Smooth muscle cell (in vitro differentiated cells): Measurements from ENCODE around the gene THOC6. TPM values are rescaled to one million over a fixed set of nuclear protein-coding genes. Genes with fewer than 3 reads are reported as not detected.

Source experiments
- DNase-seq: peaks from one replicate; lab custom pipeline; 2025; ENCODE audit not compliant: unreplicated experiment; lab: John Stamatoyannopoulos, UW
- H2AFZ ChIP-seq: fragments of 200-600 bp; sonication (generic); 2 replicates; pipeline ENCODE4 v1.6.0; 2016; ENCODE audit warnings: antibody characterized with exemption, low read depth, mild to moderate bottlenecking
- H3F3A ChIP-seq: fragments of 200-600 bp; sonication (generic); 2 replicates; pipeline ENCODE4 v1.6.0; 2017; ENCODE audit warnings: antibody characterized with exemption, low read depth
- H3K27ac ChIP-seq: fragments of 200-600 bp; sonication (generic); 2 replicates; pipeline ENCODE4 v1.5.1; 2016; ENCODE audit warnings: low read depth, mild to moderate bottlenecking
- H3K27me3 ChIP-seq: fragments of 200-600 bp; sonication (generic); 2 replicates; pipeline ENCODE4 v1.6.1; 2016; ENCODE audit warnings: low read depth, mild to moderate bottlenecking
- H3K36me3 ChIP-seq: fragments of 200-600 bp; sonication (generic); 2 replicates; pipeline ENCODE4 v1.5.1; 2016; ENCODE audit warnings: low read depth
- H3K4me1 ChIP-seq: fragments of 200-600 bp; sonication (generic); 2 replicates; pipeline ENCODE4 v1.5.1; 2016; ENCODE audit warnings: low read depth
- H3K4me2 ChIP-seq: fragments of 200-600 bp; sonication (generic); 2 replicates; pipeline ENCODE4 v1.6.0; 2016; ENCODE audit warnings: mild to moderate bottlenecking
- H3K4me3 ChIP-seq: fragments of 200-600 bp; sonication (generic); 2 replicates; pipeline ENCODE4 v1.5.1; 2016; ENCODE audit warnings: mild to moderate bottlenecking
- H3K79me2 ChIP-seq: fragments of 200-600 bp; sonication (generic); 2 replicates; pipeline ENCODE4 v1.6.0; 2016; ENCODE audit warnings: low read depth, mild to moderate bottlenecking
- H3K9ac ChIP-seq: fragments of 200-600 bp; sonication (generic); 2 replicates; pipeline ENCODE4 v1.6.0; 2016; ENCODE audit warnings: low read depth
- H3K9me3 ChIP-seq: fragments of 200-600 bp; sonication (generic); replicated peaks from 2 replicates; pipeline ENCODE4 v1.5.1; 2016; ENCODE audit warnings: low read depth
- H4K20me1 ChIP-seq: fragments of 200-600 bp; sonication (generic); 2 replicates; pipeline ENCODE4 v1.6.0; 2016; ENCODE audit warnings: low read depth
- WGBS: methylation state at CpG from one replicate; pipeline ENCODE4 v1.1.7; 2016; ENCODE audit warnings: low lambda C conversion rate; 5-methylcytosine and 5-hydroxymethylcytosine counted together
- polyA plus RNA-seq: library from polyadenylated mRNA; unstranded; fragments of >200 nt; fragmentation: Nextera tagmentation; extraction: Ambion mirVana; gene quantifications from 2 replicates; pipeline ENCODE4 v1.2.1, GENCODE V29; 2016
- total RNA-seq: library from RNA; depleted of rRNA; stranded (reverse); fragments of >200 nt; gene quantifications from 2 replicates; pipeline ENCODE4 v1.2.3, GENCODE V29; 2014
- TF ChIP-seq, protein P1 (sequence below): fragments of 200-600 bp; sonication (generic); IDR thresholded peaks from 2 replicates; pipeline ENCODE4 v1.5.1; 2017; ENCODE audit warnings: borderline replicate concordance, mild to moderate bottlenecking, antibody characterized with exemption; ENCODE audit not compliant: insufficient read depth, poor library complexity, severe bottlenecking

Gene THOC6
- total and polyA plus RNA-seq, 2 experiments from 2014 or later: 28.9 to 59.4 TPM

DNA sequence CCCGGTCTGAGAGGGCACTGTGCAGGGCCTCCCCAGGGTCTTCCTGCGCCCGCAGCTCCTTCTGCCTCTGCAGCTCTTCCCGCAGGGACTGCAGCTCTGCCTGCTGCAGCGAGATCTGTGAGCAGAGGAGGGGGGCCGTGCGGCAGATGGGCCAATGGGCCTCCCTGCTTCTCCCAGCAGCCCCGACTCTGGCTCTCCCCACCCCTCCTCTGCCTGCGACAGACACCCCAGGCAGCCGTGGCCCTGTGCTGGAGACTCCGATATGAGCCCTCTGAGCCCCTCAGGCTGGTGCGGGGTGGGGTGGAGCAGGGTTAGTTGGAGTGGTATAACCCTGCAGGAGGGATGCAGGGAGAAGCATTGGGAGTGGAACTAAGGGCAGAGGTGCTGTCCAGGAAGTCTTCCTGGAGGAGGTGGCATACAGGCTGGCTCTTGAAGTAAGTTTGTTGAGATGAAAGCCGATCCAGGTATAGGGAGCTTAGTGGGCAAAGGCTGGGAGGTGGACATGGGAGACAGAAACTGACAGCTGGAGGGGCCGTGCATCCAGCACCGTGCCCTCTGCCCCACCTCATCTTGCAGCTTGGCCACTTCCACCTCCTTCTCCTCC, 5.0 kb downstream of the THOC6 start:
- no peak overlapping the region for H3K4me2 ChIP-seq
- no peaks in the 10 kb centered on the region for H3K9me3 ChIP-seq
- no peaks in the 10 kb centered on the region for H3F3A ChIP-seq
- H3K4me3 ChIP-seq: no peak overlapping the region
- H4K20me1 ChIP-seq: peaks cover 66% of the 10 kb centered on the region
- H3K27ac ChIP-seq: no peak overlapping the region
- no peaks in the 10 kb centered on the region for H3K36me3 ChIP-seq
- H3K79me2 ChIP-seq: no peaks in the 10 kb centered on the region
- WGBS: 87% methylated on average over 14 of the region's 15 CpGs
- H3K4me1 ChIP-seq: peaks cover 8% of the 10 kb centered on the region
- DNase-seq: no peak
- H3K27me3 ChIP-seq: peaks cover 25% of the 10 kb centered on the region
- TF ChIP-seq, protein P1, sequence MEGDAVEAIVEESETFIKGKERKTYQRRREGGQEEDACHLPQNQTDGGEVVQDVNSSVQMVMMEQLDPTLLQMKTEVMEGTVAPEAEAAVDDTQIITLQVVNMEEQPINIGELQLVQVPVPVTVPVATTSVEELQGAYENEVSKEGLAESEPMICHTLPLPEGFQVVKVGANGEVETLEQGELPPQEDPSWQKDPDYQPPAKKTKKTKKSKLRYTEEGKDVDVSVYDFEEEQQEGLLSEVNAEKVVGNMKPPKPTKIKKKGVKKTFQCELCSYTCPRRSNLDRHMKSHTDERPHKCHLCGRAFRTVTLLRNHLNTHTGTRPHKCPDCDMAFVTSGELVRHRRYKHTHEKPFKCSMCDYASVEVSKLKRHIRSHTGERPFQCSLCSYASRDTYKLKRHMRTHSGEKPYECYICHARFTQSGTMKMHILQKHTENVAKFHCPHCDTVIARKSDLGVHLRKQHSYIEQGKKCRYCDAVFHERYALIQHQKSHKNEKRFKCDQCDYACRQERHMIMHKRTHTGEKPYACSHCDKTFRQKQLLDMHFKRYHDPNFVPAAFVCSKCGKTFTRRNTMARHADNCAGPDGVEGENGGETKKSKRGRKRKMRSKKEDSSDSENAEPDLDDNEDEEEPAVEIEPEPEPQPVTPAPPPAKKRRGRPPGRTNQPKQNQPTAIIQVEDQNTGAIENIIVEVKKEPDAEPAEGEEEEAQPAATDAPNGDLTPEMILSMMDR: no peak
- no peak overlapping the region for H2AFZ ChIP-seq
- H3K9ac ChIP-seq: no peak overlapping the region

DNA sequence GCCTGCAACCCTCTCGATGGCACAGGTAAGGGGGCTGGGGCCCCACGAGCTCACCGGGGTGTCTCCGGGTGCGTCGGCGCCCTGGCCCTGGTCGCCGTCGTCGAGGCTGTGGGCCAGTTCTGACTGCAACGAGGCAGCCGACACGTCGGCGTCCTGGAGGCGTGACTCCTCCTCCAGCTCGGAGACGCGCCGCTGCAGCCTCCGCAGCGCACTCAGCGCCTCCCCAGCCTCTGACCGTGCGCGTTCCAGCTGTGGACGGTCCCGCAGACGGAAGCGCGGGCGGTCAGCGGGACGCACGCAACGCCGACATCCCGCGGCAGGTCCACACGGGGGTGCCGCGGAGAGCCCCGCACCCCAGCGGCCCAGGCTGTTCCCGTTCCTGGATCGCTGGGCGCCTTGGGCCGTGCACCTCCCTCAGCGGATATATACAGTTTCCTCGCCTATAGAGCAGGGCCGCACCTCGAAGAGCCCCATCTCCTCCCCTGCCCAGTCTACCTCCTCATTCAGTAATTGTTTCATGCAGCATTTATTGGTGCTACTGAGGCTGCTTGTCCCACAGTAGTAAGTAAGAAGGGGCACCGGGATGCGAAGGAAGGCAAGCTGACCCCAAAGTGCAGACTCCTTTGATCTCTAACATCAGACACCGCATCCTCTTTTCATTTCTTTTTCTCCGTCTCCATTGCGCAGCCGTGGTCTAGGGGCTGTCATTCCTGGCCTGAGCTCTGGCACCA, 5.8 kb downstream of the THOC6 start:
- H2AFZ ChIP-seq: no peak overlapping the region
- H3K27ac ChIP-seq: no peak overlapping the region
- H3F3A ChIP-seq: no peaks in the 10 kb centered on the region
- no peaks in the 10 kb centered on the region for H3K36me3 ChIP-seq
- H3K4me1 ChIP-seq: peaks cover 8% of the 10 kb centered on the region
- DNase-seq: no peak
- TF ChIP-seq, protein P1: no peak
- H3K4me3 ChIP-seq: no peak overlapping the region
- peaks cover 58% of the 10 kb centered on the region for H4K20me1 ChIP-seq
- H3K79me2 ChIP-seq: no peaks in the 10 kb centered on the region
- no peaks in the 10 kb centered on the region for H3K9me3 ChIP-seq
- no peak overlapping the region for H3K4me2 ChIP-seq
- H3K27me3 ChIP-seq: peaks cover 33% of the 10 kb centered on the region
- WGBS: 86% methylated on average over 44 of the region's 59 CpGs
- H3K9ac ChIP-seq: no peak overlapping the region

DNA sequence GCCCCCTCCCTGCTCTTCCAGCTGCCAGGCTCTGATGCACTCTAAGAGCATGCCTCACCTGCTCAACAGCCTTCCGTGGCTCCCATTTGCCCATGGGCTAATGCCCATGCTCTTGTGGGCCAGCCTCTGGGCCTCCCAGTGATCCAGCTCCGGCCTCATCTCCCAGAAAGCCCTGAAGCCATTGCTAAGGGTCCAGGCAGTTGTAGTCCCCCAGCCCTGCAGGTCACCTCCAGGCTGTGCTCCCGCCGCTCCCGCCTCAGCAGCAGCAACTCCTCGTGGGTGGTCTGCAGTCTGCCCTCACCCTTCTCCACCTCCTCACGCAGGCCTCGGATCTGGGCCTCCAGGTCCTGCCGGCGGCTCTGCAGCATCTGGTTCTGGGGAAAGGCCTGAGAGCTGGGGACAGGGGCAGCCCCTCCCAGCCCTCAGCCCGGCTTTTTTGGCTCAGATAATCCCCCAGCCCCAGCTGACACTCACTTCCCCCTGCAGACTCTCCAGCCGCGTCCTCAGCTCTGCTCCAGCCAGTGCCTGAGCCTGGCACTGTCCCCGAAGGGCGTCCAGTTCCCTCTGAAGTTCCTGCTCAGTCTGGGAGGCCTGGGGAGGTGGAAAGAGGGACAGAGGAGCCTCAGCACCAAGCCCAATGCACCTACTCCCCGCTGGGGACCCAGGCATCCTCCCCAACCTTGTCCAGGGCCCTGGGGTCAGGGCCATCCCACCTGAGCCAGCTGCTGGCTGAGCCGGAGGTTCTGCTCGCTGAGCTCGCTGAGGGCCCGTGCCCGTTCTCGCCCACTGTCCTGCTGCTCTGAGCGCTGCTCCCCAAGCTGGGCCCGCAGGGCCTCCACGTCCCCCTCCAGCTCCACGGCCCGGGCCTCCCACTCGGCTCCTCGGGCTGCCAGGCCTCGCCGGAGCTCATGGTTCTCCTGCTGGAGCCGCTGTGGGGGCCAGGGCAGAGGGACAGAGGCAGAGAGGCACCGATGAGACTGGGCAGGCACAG, 6.7 kb downstream of the THOC6 start:
- Histone ChIP-seq H2AFZ (no peak overlapping the region), H3K9me3 (no peaks in the 10 kb centered on the region), H3K4me1 (peaks cover 8% of the 10 kb centered on the region), H3K27ac (no peak overlapping the region), H4K20me1 (peaks cover 49% of the 10 kb centered on the region), H3K9ac (no peak overlapping the region), H3K79me2 (no peaks in the 10 kb centered on the region), H3K36me3 (no peaks in the 10 kb centered on the region), H3K27me3 (peaks cover 42% of the 10 kb centered on the region), H3F3A (no peaks in the 10 kb centered on the region), H3K4me2 (no peak overlapping the region), H3K4me3 (no peak overlapping the region)
- WGBS: 89% methylated on average over 33 of the region's 33 CpGs
- TF ChIP-seq, protein P1: no peak
- DNase-seq: no peak
